GM04503 (cell line): ENCODE results near the gene CCNK.

ENCODE experiments used
- DNase-seq: peaks from one replicate; pipeline ENCODE4 v3.0.0-alpha.2; 2012; ENCODE audit warnings: low read depth

CCNK gene

GRCh38 chr14:99519931-99520421, 38.8 kb downstream of the CCNK start:
- no peak for DNase-seq

- no peak for DNase-seq
Observed at GRCh38 chr14:99520571-99521081, 39.4 kb downstream of the CCNK start.

DNA sequence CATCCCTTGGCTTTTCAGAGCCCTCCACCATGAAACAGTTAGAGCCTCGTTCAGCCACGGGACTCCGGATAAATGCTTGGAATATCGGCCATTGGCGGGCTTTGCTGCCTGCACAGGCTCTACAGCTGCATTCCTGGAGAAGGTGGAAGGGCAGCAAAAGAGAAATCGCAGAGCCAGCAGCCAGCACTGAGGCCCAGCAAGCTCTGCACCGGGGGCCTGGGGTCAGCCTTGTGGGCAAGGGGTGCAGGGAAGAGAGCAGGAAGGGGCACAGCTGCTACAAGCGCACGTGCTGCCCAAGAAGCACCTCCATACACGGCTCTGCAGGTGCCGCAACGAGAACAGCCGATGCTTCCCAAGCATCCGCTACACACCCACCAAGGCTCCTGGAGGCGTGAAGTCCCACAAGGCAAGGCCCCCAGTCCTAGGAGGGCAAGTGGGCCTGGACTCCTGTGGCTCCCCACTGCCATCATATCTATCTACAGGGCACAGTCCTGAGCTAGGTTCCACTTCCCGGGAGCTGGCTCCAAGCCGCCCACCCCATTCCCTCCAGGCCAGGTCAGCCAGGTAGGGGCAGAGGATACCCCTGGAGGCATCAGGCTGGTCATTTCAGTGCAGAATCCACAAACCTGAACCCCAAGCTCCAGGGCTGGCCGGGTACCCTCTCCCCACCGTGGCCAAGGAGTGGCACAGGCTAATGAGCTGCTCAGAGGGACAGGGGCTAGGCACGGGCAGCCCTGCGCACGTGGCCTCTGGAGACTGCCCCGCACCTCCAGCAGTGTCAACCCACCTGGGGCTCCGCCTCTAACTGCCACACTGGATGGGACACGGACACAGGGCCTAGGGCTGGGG, 40.2 kb downstream of the CCNK start:
- DNase-seq, result no peak

DNA sequence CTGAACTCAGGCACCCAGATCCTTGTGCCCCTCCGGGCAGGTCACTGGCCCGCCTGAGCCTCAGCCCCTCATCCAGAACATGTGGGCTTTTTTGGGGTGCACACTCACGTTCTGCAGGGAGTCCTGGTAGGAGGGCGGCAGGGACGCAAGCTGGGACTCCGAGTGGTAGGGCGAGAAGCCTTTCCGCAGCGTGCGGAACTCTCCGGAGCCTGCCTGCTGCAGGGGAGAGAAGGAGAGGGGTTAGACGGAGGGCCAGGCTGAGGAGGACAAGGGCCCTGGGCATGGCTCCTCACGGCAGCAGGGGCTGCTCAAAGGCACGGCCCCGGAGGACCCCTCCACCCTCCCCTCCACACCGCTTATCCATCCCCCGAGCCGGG, 40.8 kb downstream of the CCNK start:
- no peak for DNase-seq

GRCh38 chr14:99522457-99522891, 41.3 kb downstream of the CCNK start:
- no peak for DNase-seq

DNA sequence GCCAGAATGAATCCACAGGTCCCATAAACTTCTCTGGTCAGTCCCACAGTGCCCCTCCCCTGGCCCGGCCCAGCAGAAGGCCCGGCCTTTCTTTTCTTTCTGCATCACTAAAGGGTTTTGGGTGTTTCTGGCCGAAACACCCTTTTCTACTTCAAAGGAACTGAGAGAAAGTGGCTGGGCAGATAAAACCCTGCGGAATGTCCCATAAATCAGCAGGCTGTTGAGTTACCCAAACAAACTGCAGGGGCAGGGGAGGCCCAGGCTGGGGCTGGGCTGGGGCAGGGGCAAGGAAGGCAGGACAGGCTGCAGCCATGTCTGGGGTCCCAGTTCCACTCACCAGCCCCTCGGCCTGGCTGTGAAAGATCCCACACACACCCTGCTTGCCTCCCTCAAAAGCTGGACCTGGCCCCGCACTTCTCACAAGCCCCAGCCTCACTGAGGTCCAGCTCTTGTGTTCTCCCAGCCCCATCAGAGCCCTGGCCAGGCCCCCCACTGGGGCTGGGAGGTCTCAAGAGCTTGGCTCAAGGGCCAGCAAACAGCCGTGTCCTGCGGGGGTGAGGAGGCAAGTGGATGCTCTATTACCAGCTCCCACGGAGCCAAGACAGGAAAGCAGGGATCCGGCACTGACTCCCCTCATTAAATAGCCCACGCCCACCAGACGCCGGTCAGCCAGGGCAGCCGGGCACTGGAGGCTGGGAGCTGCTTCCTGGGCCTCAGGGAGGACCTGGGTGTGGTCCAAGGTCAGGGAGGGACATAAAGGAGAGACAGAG, 41.9 kb downstream of the CCNK start:
- no peak for DNase-seq

DNA sequence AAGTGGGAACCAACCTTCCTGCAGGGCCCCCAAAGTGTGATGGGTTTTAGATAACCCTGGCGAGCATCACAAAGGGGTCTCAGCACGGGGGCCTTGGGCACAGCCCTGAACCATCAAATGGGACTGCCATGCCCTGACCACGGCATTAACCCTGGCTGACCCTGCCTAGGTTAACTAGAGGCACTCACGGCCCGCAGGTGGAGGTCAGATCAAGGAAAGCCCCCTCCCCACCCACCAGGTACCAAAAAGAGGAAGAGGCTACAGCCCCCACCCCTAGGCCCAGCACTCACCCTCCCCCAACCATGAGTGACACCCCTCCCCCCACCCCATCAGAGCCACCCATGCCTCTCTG, 42.5 kb downstream of the CCNK start:
- DNase-seq, result no peak

- no peak for DNase-seq
Observed at GRCh38 chr14:99524091-99524661, 43.0 kb downstream of the CCNK start.

DNA sequence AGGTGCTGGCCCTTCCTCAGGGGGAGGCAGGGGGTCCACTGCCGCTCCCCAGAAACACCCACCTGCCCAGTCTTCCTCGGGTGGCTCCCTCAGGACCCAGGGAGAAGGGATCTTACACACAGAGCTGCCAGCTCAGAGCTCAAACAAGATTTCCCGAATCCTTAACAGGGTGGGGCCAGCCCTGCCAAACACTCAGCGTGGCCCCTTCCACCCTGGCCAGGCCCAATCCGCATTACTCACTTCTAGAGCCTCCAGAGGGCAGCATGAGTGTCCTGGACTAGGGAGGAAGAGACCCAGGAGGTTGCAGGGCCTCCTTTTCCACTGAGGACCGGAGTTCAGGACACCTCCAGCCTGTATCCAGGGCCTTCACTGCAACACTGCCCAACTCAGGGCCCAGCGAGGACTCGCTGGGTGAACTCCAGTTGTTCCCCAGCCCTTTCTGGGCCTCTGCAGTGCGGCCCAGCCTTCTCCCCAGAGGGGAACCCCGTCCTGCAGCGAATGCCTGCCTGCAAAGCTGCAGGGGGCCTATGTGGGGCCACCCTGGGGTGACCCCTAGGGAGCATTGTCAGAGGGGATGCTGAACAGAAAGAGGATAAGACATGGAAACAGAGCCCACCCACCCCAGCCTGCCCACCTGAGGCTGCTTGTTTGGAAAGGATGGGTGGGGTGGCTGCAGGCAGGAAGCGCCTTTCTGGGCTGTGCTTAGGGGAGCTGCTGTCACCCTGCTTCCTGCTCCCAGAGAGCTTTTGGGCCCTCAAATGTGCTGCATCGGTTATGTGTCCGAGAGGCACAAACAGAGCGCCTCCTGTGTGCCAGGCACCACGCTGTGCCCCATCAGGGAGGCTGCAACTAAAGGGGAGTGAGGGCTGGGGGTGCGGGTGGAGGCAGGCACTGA, 43.8 kb downstream of the CCNK start:
- DNase-seq, result no peak

DNA sequence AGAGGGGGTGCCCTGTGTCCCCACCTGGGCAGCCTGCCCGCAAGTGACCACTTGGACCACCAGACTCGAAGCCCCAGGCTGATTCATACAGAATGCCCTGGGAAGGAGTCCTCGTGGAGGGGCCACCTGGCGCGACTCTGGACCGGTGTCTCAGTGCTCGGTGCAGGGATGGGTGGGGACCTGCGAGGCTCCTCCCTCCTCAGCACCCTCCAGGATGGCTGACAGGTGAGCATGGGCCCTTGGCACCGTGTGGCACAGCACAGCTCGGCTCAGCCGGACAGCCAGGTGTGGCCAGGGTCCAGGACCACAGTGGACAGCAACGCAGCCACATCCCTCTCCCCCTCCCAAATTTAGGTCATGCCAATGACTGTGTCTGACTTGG, 44.5 kb downstream of the CCNK start:
- no peak for DNase-seq

DNA sequence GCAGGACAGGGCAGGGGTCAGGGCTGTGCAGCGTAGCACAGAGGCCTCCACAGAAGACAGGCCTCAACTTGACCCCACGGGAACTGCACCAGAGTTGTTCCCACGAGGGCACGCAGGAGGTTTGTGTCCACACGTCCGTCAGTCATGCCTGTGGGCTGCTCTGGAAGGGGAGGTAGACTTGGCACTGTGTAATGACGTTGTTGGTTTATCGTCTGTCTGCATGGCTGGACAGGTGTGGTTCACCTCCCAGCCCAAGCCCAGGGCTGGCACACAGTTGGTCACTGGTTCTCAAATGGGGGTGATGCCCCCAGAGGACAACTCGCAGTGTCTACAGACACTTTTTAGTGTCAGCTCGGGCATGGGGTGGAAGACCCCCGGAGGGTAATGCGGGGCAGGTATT, 45.8 kb downstream of the CCNK start:
- DNase-seq, result no peak

DNA sequence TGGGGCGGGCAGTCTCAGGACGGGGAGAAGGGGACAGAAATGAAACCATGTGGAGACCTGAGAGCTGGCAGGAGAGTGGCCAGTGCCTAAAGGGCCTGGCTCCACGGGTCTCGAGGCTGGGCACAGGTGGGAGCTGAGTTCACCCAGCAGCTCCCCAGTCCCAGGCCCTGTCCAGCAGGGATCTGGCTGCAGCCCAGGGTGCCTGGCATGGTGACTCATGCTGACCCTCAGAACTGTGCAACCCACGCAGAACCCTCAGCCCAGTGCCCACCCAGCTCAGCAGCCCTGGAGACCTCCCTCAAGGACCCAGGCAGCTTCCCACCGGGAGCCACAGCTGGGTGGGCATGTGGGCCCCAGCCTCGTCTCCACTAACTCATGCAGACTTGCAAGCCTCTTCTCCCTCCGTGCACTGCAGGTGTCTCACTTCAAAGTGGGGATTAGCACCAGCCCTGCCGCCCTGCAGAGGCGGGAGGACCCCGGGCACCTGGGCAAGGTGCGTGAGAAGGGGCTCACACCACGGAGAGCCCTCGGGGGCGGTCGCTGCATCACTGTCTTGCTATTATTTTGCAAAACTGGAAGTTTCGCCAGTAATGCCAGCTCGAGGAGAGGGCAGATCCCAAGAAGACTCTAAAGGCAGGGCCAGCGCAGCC, 46.3 kb downstream of the CCNK start:
- no peak for DNase-seq

DNA sequence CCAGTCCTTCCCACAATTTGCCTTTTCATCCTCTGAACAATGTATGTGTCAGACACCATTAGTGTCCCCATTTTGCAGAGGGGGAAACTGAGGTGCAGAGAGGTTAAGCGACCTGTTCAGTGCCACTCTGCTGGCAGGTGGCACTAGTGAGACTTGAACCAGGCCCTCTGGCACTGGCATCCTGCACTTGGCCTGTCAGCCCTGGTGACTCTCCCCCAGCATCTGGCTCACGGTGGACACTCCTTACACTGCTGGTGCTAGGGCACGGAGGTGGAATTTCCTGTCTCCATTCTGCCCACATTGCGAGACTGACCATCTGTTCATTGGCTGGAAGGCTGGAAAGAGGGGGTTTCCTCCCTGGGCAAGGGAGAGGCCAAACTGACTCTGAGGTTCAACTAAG, 48.7 kb downstream of the CCNK start:
- DNase-seq, result no peak

DNA sequence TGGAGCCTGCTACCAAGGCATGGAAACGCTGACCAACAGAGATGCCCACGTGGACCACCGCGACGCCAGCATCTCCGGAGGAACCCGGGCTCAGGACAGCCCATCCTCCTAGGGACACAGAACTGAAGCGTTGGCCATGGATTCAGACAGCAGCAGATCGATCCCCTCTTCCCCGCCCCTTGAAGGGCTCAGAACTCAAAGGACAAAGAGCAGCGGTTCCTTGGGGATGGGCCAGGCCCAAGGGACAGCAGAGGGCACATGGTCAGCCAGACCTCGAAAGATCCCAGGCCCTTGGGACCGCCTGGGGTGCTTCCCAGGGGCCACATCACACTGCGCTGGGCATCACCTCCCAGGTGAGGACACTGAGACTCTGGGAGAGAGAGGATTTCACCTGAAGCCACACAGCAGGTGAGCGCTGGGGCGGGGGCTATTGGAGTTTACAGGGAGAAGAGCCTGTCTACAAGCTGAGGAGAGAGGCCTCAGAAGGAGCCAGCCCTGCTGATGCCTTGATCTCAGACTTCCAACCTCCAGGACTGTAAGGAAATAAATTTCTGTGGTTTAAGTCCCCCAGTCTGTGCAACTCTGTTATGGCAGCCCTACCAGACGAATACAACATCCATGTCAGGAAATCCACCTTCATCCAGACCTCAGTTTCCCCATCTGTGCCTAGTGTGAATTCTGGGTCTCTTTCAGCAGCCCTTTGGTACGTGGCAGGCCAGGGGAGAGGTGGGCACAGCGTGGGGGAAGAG, 49.4 kb downstream of the CCNK start:
- DNase-seq, result no peak

- no peak for DNase-seq
Observed at GRCh38 chr14:99531251-99532096, 50.3 kb downstream of the CCNK start.

- DNase-seq, result no peak
Observed at GRCh38 chr14:99532310-99532709, 51.1 kb downstream of the CCNK start.

DNA sequence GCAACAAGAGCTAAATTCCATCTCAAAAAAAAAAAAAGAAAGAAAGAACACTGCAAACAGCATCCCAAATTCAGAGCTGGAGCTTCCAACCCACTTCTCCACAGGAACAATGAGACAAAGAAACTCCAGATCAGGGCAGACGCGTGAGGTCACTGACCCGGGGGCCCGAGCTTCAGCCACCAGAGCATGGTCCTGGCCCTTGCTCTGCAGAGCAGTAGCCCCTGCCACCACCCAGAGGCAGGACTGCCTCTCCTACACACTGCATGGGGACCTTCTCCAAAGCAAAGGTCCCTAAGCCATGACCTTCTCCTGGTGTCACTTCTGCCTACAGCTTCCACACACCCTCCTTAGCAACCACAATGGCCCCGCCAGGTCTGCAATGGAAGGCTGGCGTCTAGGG, 53.1 kb downstream of the CCNK start:
- no peak for DNase-seq

GRCh38 chr14:99534863-99535262, 53.7 kb downstream of the CCNK start:
- DNase-seq, result no peak

GRCh38 chr14:99535448-99535847, 54.2 kb downstream of the CCNK start:
- DNase-seq, result no peak
